ENCODE results near the gene NSRP1. TPM values are rescaled to one million over a fixed set of nuclear protein-coding genes. Genes with fewer than 3 reads are reported as not detected.

NSRP1 gene
- total and polyA plus RNA-seq, 2 of the 4 experiments (the other 2 are of a cell fraction) = 3.4 to 14.2 TPM

- Histone ChIP-seq H4K91ac (ENCODE audit: insufficient read depth, low read depth, low read length) (no peak overlapping the region), H3K27ac (ENCODE audit: insufficient read depth, low read length) (no peak overlapping the region), H3K4ac (ENCODE audit: low read depth, low read length) (no peak overlapping the region), H3K14ac (replicated peaks; ENCODE audit: low read depth, low read length) (no peak overlapping the region), H3K4me3 (ENCODE audit: insufficient read depth, low read depth, low read length) (no peak overlapping the region), H3K23ac (ENCODE audit: low read depth, low read length) (no peak overlapping the region), H2AK5ac (ENCODE audit: low read depth, low read length) (no peak overlapping the region), H3K4me1 (ENCODE audit: control insufficient read depth, insufficient read depth, low read length) (no peaks in the 10 kb centered on the region; the same call in 1 of the 2 replicates), H4K5ac (ENCODE audit: low read depth, low read length) (no peak overlapping the region), H2AK9ac (replicated peaks; ENCODE audit: low read depth, low read length, poor library complexity) (no peak overlapping the region), H3K18ac (ENCODE audit: low read depth, low read length) (no peak overlapping the region), H4K8ac (ENCODE audit: low read depth in 2 of 2, low read length in 2 of 2) (no peak overlapping the region), H2BK120ac (ENCODE audit: low read depth, low read length) (no peak overlapping the region), H3K9ac (ENCODE audit: low read depth, low read length) (no peak overlapping the region), H2BK20ac (ENCODE audit: low read depth, low read length) (no peak overlapping the region), H3K56ac (ENCODE audit: extremely low read depth, insufficient read depth, low read length) (no peak overlapping the region), H3K9me3 (ENCODE audit: control insufficient read depth, insufficient read depth, low read length) (peaks cover 2% of the 10 kb centered on the region; the same call in 1 of the 2 replicates), H3K36me3 (ENCODE audit: control insufficient read depth, insufficient read depth, low read length) (peaks cover 5% of the 10 kb centered on the region; the same call in 1 of the 2 replicates), H3K9me1 (ENCODE audit: insufficient read depth, low read length) (no peaks in the 10 kb centered on the region; the same call in 1 of the 2 replicates), H2AFZ (replicated peaks; ENCODE audit: low read length, poor library complexity) (no peak overlapping the region), H4K20me1 (ENCODE audit: insufficient read depth, low read length) (peaks cover 26% of the 10 kb centered on the region), H3K79me1 (ENCODE audit: low read depth in 1 of 2, low read length in 2 of 2) (peaks cover 16 to 33% of the 10 kb centered on the region in 2 experiments), H3K4me2 (ENCODE audit: low read depth, low read length) (no peak overlapping the region), H3K27me3 (ENCODE audit: control insufficient read depth, insufficient read depth, low read length) (no peaks in the 10 kb centered on the region), H2BK5ac (ENCODE audit: low read depth, low read length, poor library complexity, severe bottlenecking) (no peak overlapping the region), H2BK15ac (ENCODE audit: low read depth, low read length) (no peak overlapping the region)
- CTCF ChIA-PET = no interaction called here
- no TSS peak for BruUV-seq (replicated peaks)
- in situ Hi-C loops (cut with MboI; ENCODE audit: low sequenced_read_pairs) (no loop called here), dilution Hi-C loops (cut with HindIII; ENCODE audit: low sequenced_read_pairs, unreplicated experiment) (no loop called here), intact Hi-C loops (cut with micrococcal nuclease) (no loop called here)
- no peak for ATAC-seq (ENCODE audit: low read depth)
- WGBS, 2 experiments (ENCODE audit: extremely low coverage in 2 of 2, insufficient read length in 1 of 2) = no CpG with 5 or more reads among the region's 4 CpGs
- no peak for DNase-seq
- TF ChIP-seq BHLHE40 (IDR thresholded peaks at IDR 0.05; ENCODE audit: low read depth, low read length) (no peak), MAZ (IDR thresholded peaks at IDR 0.05; ENCODE audit: borderline replicate concordance, low read depth, low read length) (no peak), MXI1 (IDR thresholded peaks at IDR 0.05; ENCODE audit: borderline replicate concordance, low read depth, low read length) (no peak), CEBPB (IDR thresholded peaks at IDR 0.05; ENCODE audit: low read depth, low read length) (no peak), MAFK (IDR thresholded peaks at IDR 0.05; ENCODE audit: low read depth, low read length) (no peak), RAD21 (IDR thresholded peaks at IDR 0.05; ENCODE audit: low read length) (no peak), CHD1 (IDR thresholded peaks at IDR 0.05; ENCODE audit: low read depth, low read length) (no peak), POLR2A (IDR thresholded peaks at IDR 0.05; ENCODE audit: low read depth, low read length) (no peak), SMC3 (IDR thresholded peaks at IDR 0.05; ENCODE audit: low read depth, low read length) (no peak), NFE2L2 (IDR thresholded peaks at IDR 0.05; ENCODE audit: low read depth, low read length) (no peak), USF2 (IDR thresholded peaks at IDR 0.05; ENCODE audit: low read depth, low read length) (no peak), RFX5 (IDR thresholded peaks at IDR 0.05; ENCODE audit: low read depth, low read length) (no peak), RCOR1 (IDR thresholded peaks at IDR 0.05; ENCODE audit: insufficient replicate concordance, low read length) (no peak), FOS (IDR thresholded peaks at IDR 0.05; ENCODE audit: low read depth, low read length) (no peak)
- TF ChIP-seq, protein P1, sequence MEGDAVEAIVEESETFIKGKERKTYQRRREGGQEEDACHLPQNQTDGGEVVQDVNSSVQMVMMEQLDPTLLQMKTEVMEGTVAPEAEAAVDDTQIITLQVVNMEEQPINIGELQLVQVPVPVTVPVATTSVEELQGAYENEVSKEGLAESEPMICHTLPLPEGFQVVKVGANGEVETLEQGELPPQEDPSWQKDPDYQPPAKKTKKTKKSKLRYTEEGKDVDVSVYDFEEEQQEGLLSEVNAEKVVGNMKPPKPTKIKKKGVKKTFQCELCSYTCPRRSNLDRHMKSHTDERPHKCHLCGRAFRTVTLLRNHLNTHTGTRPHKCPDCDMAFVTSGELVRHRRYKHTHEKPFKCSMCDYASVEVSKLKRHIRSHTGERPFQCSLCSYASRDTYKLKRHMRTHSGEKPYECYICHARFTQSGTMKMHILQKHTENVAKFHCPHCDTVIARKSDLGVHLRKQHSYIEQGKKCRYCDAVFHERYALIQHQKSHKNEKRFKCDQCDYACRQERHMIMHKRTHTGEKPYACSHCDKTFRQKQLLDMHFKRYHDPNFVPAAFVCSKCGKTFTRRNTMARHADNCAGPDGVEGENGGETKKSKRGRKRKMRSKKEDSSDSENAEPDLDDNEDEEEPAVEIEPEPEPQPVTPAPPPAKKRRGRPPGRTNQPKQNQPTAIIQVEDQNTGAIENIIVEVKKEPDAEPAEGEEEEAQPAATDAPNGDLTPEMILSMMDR (conservative IDR thresholded peaks at IDR 0.05; ENCODE audit: low read depth, low read length) = no peak
- TF ChIP-seq, protein P2, sequence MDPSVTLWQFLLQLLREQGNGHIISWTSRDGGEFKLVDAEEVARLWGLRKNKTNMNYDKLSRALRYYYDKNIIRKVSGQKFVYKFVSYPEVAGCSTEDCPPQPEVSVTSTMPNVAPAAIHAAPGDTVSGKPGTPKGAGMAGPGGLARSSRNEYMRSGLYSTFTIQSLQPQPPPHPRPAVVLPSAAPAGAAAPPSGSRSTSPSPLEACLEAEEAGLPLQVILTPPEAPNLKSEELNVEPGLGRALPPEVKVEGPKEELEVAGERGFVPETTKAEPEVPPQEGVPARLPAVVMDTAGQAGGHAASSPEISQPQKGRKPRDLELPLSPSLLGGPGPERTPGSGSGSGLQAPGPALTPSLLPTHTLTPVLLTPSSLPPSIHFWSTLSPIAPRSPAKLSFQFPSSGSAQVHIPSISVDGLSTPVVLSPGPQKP (IDR thresholded peaks at IDR 0.05; ENCODE audit: borderline replicate concordance, low read depth, low read length) = no peak
- POLR2A ChIA-PET (ENCODE audit: unreplicated experiment) = no interaction called here
Observed at GRCh38 chr17:30164531-30164930, 47.9 kb downstream of the NSRP1 start.

Measured in IMR-90 (cell line).